ENCODE results near the gene RASGRP4.

Gene RASGRP4

GRCh38 chr19:38448225-38448624, 22.2 kb upstream of the RASGRP4 start:
- Histone ChIP-seq H3K27ac (ENCODE audit: insufficient read depth, low read length, poor library complexity, severe bottlenecking) (no peak overlapping the region), H3K4me3 (ENCODE audit: insufficient read depth, low read depth, low read length, poor library complexity, severe bottlenecking) (no peak overlapping the region), H3K9me3 (ENCODE audit: control insufficient read depth, low read length) (no peaks in the 10 kb centered on the region), H3K36me3 (ENCODE audit: control insufficient read depth, insufficient read depth, low read length) (no peaks in the 10 kb centered on the region), H3K27me3 (replicated peaks; ENCODE audit: control insufficient read depth, insufficient read depth, low read length, poor library complexity, severe bottlenecking) (no peaks in the 10 kb centered on the region), H3K4me1 (ENCODE audit: control insufficient read depth, insufficient read depth, low read length, poor library complexity, severe bottlenecking) (no peaks in the 10 kb centered on the region)
- no peak for DNase-seq

GRCh38 chr19:38445362-38445761, 19.3 kb upstream of the RASGRP4 start:
- H3K27ac ChIP-seq (ENCODE audit: insufficient read depth, low read length, poor library complexity, severe bottlenecking): no peak overlapping the region
- no peaks in the 10 kb centered on the region for H3K27me3 ChIP-seq (replicated peaks; ENCODE audit: control insufficient read depth, insufficient read depth, low read length, poor library complexity, severe bottlenecking)
- H3K4me1 ChIP-seq (ENCODE audit: control insufficient read depth, insufficient read depth, low read length, poor library complexity, severe bottlenecking): no peaks in the 10 kb centered on the region
- H3K9me3 ChIP-seq (ENCODE audit: control insufficient read depth, low read length): no peaks in the 10 kb centered on the region
- DNase-seq: no peak
- H3K4me3 ChIP-seq (ENCODE audit: insufficient read depth, low read depth, low read length, poor library complexity, severe bottlenecking): no peak overlapping the region
- H3K36me3 ChIP-seq (ENCODE audit: control insufficient read depth, insufficient read depth, low read length): no peaks in the 10 kb centered on the region

GRCh38 chr19:38444026-38444425, 18.0 kb upstream of the RASGRP4 start:
- no peaks in the 10 kb centered on the region for H3K27me3 ChIP-seq (replicated peaks; ENCODE audit: control insufficient read depth, insufficient read depth, low read length, poor library complexity, severe bottlenecking)

GRCh38 chr19:38443458-38443999, 17.5 kb upstream of the RASGRP4 start:
- DNase-seq: no peak
- Histone ChIP-seq H3K36me3 (ENCODE audit: control insufficient read depth, insufficient read depth, low read length) (no peaks in the 10 kb centered on the region), H3K27ac (ENCODE audit: insufficient read depth, low read length, poor library complexity, severe bottlenecking) (no peak overlapping the region), H3K4me1 (ENCODE audit: control insufficient read depth, insufficient read depth, low read length, poor library complexity, severe bottlenecking) (no peaks in the 10 kb centered on the region), H3K9me3 (ENCODE audit: control insufficient read depth, low read length) (no peaks in the 10 kb centered on the region), H3K27me3 (replicated peaks; ENCODE audit: control insufficient read depth, insufficient read depth, low read length, poor library complexity, severe bottlenecking) (no peaks in the 10 kb centered on the region), H3K4me3 (ENCODE audit: insufficient read depth, low read depth, low read length, poor library complexity, severe bottlenecking) (no peak overlapping the region)

More at GRCh38 chr19:38444026-38444425, 18.0 kb upstream of the RASGRP4 start:
- Histone ChIP-seq H3K27ac (ENCODE audit: insufficient read depth, low read length, poor library complexity, severe bottlenecking) (no peak overlapping the region), H3K36me3 (ENCODE audit: control insufficient read depth, insufficient read depth, low read length) (no peaks in the 10 kb centered on the region), H3K4me3 (ENCODE audit: insufficient read depth, low read depth, low read length, poor library complexity, severe bottlenecking) (no peak overlapping the region), H3K9me3 (ENCODE audit: control insufficient read depth, low read length) (no peaks in the 10 kb centered on the region), H3K4me1 (ENCODE audit: control insufficient read depth, insufficient read depth, low read length, poor library complexity, severe bottlenecking) (no peaks in the 10 kb centered on the region)
- no peak for DNase-seq

- Histone ChIP-seq H3K36me3 (ENCODE audit: control insufficient read depth, insufficient read depth, low read length) (no peaks in the 10 kb centered on the region), H3K4me1 (ENCODE audit: control insufficient read depth, insufficient read depth, low read length, poor library complexity, severe bottlenecking) (no peaks in the 10 kb centered on the region), H3K27ac (ENCODE audit: insufficient read depth, low read length, poor library complexity, severe bottlenecking) (no peak overlapping the region), H3K9me3 (ENCODE audit: control insufficient read depth, low read length) (no peaks in the 10 kb centered on the region), H3K27me3 (replicated peaks; ENCODE audit: control insufficient read depth, insufficient read depth, low read length, poor library complexity, severe bottlenecking) (no peaks in the 10 kb centered on the region), H3K4me3 (ENCODE audit: insufficient read depth, low read depth, low read length, poor library complexity, severe bottlenecking) (no peak overlapping the region)
- DNase-seq: no peak
Measured at GRCh38 chr19:38442736-38443135, 16.7 kb upstream of the RASGRP4 start.

- no peak overlapping the region for H3K4me3 ChIP-seq (ENCODE audit: insufficient read depth, low read depth, low read length, poor library complexity, severe bottlenecking)
- no peaks in the 10 kb centered on the region for H3K36me3 ChIP-seq (ENCODE audit: control insufficient read depth, insufficient read depth, low read length)
- DNase-seq: no peak
- H3K27ac ChIP-seq (ENCODE audit: insufficient read depth, low read length, poor library complexity, severe bottlenecking): no peak overlapping the region
- H3K27me3 ChIP-seq (replicated peaks; ENCODE audit: control insufficient read depth, insufficient read depth, low read length, poor library complexity, severe bottlenecking): no peaks in the 10 kb centered on the region
- no peaks in the 10 kb centered on the region for H3K9me3 ChIP-seq (ENCODE audit: control insufficient read depth, low read length)
- no peaks in the 10 kb centered on the region for H3K4me1 ChIP-seq (ENCODE audit: control insufficient read depth, insufficient read depth, low read length, poor library complexity, severe bottlenecking)
Measured at GRCh38 chr19:38441657-38442348, 15.8 kb upstream of the RASGRP4 start.

GRCh38 chr19:38440592-38440991, 14.6 kb upstream of the RASGRP4 start:
- no peak for DNase-seq
- H3K4me1 ChIP-seq (ENCODE audit: control insufficient read depth, insufficient read depth, low read length, poor library complexity, severe bottlenecking): no peaks in the 10 kb centered on the region
- H3K9me3 ChIP-seq (ENCODE audit: control insufficient read depth, low read length): no peaks in the 10 kb centered on the region
- H3K27me3 ChIP-seq (replicated peaks; ENCODE audit: control insufficient read depth, insufficient read depth, low read length, poor library complexity, severe bottlenecking): no peaks in the 10 kb centered on the region
- no peak overlapping the region for H3K4me3 ChIP-seq (ENCODE audit: insufficient read depth, low read depth, low read length, poor library complexity, severe bottlenecking)
- no peaks in the 10 kb centered on the region for H3K36me3 ChIP-seq (ENCODE audit: control insufficient read depth, insufficient read depth, low read length)
- no peak overlapping the region for H3K27ac ChIP-seq (ENCODE audit: insufficient read depth, low read length, poor library complexity, severe bottlenecking)

GRCh38 chr19:38437917-38438316, 11.9 kb upstream of the RASGRP4 start:
- no peaks in the 10 kb centered on the region for H3K36me3 ChIP-seq (ENCODE audit: control insufficient read depth, insufficient read depth, low read length)
- H3K9me3 ChIP-seq (ENCODE audit: control insufficient read depth, low read length): no peaks in the 10 kb centered on the region
- no peak overlapping the region for H3K4me3 ChIP-seq (ENCODE audit: insufficient read depth, low read depth, low read length, poor library complexity, severe bottlenecking)
- H3K27ac ChIP-seq (ENCODE audit: insufficient read depth, low read length, poor library complexity, severe bottlenecking): no peak overlapping the region
- peaks cover 3% of the 10 kb centered on the region for H3K4me1 ChIP-seq (ENCODE audit: control insufficient read depth, insufficient read depth, low read length, poor library complexity, severe bottlenecking)
- no peak for DNase-seq
- H3K27me3 ChIP-seq (replicated peaks; ENCODE audit: control insufficient read depth, insufficient read depth, low read length, poor library complexity, severe bottlenecking): no peaks in the 10 kb centered on the region

- no peak for DNase-seq
- Histone ChIP-seq H3K27ac (ENCODE audit: insufficient read depth, low read length, poor library complexity, severe bottlenecking) (no peak overlapping the region), H3K9me3 (ENCODE audit: control insufficient read depth, low read length) (no peaks in the 10 kb centered on the region), H3K27me3 (replicated peaks; ENCODE audit: control insufficient read depth, insufficient read depth, low read length, poor library complexity, severe bottlenecking) (no peaks in the 10 kb centered on the region), H3K4me1 (ENCODE audit: control insufficient read depth, insufficient read depth, low read length, poor library complexity, severe bottlenecking) (peaks cover 3% of the 10 kb centered on the region), H3K4me3 (ENCODE audit: insufficient read depth, low read depth, low read length, poor library complexity, severe bottlenecking) (no peak overlapping the region), H3K36me3 (ENCODE audit: control insufficient read depth, insufficient read depth, low read length) (no peaks in the 10 kb centered on the region)
Measured at GRCh38 chr19:38437295-38437694, 11.3 kb upstream of the RASGRP4 start.

GRCh38 chr19:38434549-38435051, 8.6 kb upstream of the RASGRP4 start:
- Histone ChIP-seq H3K9me3 (ENCODE audit: control insufficient read depth, low read length) (no peaks in the 10 kb centered on the region), H3K4me3 (ENCODE audit: insufficient read depth, low read depth, low read length, poor library complexity, severe bottlenecking) (no peak overlapping the region), H3K36me3 (ENCODE audit: control insufficient read depth, insufficient read depth, low read length) (no peaks in the 10 kb centered on the region), H3K27me3 (replicated peaks; ENCODE audit: control insufficient read depth, insufficient read depth, low read length, poor library complexity, severe bottlenecking) (no peaks in the 10 kb centered on the region), H3K4me1 (ENCODE audit: control insufficient read depth, insufficient read depth, low read length, poor library complexity, severe bottlenecking) (peaks cover 3% of the 10 kb centered on the region), H3K27ac (ENCODE audit: insufficient read depth, low read length, poor library complexity, severe bottlenecking) (no peak overlapping the region)
- no peak for DNase-seq

All from effector memory CD4-positive, alpha-beta T cell (primary cell).